Caco-2 (cell line): ENCODE results near the gene GCG. TPM values are rescaled to one million over a fixed set of nuclear protein-coding genes. Genes with fewer than 3 reads are reported as not detected.

ENCODE experiments used
- BruUV-seq: library from RNA; stranded (reverse); fragments of 400-500 nt; replicated peaks from 2 replicates; lab custom pipeline; 2021; lab: Mats Ljungman, UMichigan
- CTCF ChIA-PET: fragments of 300-600 bp; sonication (Branson Sonifier 250); formaldehyde crosslinking; loops from one replicate; lab custom pipeline; 2022; ENCODE audit warnings: antibody characterized with exemption; lab: Charles Lee
- POLR2A ChIA-PET: fragments of 300-600 bp; sonication (Branson Sonifier 250); formaldehyde crosslinking; loops from one replicate; lab custom pipeline; 2022; ENCODE audit warnings: antibody characterized with exemption; lab: Charles Lee
- DNase-seq, 2 experiments: peaks; one replicate each; pipeline versions ENCODE4 v3.0.0 to v3.0.0-alpha.2; 2020 to 2022
- H3K27me3 ChIP-seq: replicated peaks from 2 replicates; pipeline ENCODE4 v1.6.0; 2011; ENCODE audit warnings: low read length; ENCODE audit not compliant: control insufficient read depth, insufficient read depth
- H3K36me3 ChIP-seq: 2 replicates; pipeline ENCODE4 v1.5.1; 2011; ENCODE audit warnings: low read length; ENCODE audit not compliant: control insufficient read depth, insufficient read depth
- H3K4me1 ChIP-seq: fragments of 250-450 bp; sonication (Bioruptor Pico); 2 replicates; pipeline ENCODE4 v1.5.1; 2020; ENCODE audit warnings: mild to moderate bottlenecking
- H3K4me3 ChIP-seq: 2 replicates; pipeline ENCODE4 v1.5.1; 2011; ENCODE audit warnings: low read depth, mild to moderate bottlenecking, control low read depth, low read length
- H3K9me3 ChIP-seq: fragments of 250-450 bp; sonication (Bioruptor Pico); 2 replicates; pipeline ENCODE4 v1.5.1; 2020; ENCODE audit warnings: mild to moderate bottlenecking, moderate library complexity
- H3K27ac Mint-ChIP-seq: one replicate; pipeline ENCODE4 v1.8.0; 2022; ENCODE audit warnings: mixed read lengths; ENCODE audit not compliant: unreplicated experiment
- H3K27me3 Mint-ChIP-seq: one replicate; pipeline ENCODE4 v1.8.0; 2022; ENCODE audit warnings: mixed read lengths; ENCODE audit not compliant: insufficient read depth, unreplicated experiment
- H3K36me3 Mint-ChIP-seq: one replicate; pipeline ENCODE4 v1.8.0; 2022; ENCODE audit warnings: mild to moderate bottlenecking, mixed read lengths; ENCODE audit not compliant: insufficient read depth, unreplicated experiment
- H3K4me1 Mint-ChIP-seq: one replicate; pipeline ENCODE4 v1.8.0; 2022; ENCODE audit warnings: low read depth, mixed read lengths; ENCODE audit not compliant: unreplicated experiment
- H3K4me3 Mint-ChIP-seq: one replicate; pipeline ENCODE4 v1.8.0; 2022; ENCODE audit warnings: mild to moderate bottlenecking, moderate library complexity, mixed read lengths; ENCODE audit not compliant: unreplicated experiment
- H3K9me3 Mint-ChIP-seq: one replicate; pipeline ENCODE4 v1.8.0; 2022; ENCODE audit warnings: mixed read lengths; ENCODE audit not compliant: unreplicated experiment
- CTCF ChIP-seq, 2 experiments: fragments of 200-600 bp in 1 of 2; IDR thresholded peaks; 1 replicate in 1 of 2; 2 replicates in 1 of 2; pipeline versions ENCODE4 v1.5.1 to v1.8.0; 2011 to 2022; ENCODE audit warnings: antibody characterized with exemption in 1 of 2, control low read depth in 1 of 2, inconsistent platforms in 1 of 2, low read depth in 1 of 2, low read length in 1 of 2, mild to moderate bottlenecking in 1 of 2, moderate library complexity in 1 of 2; ENCODE audit not compliant: insufficient read depth in 1 of 2, severe bottlenecking in 1 of 2, unreplicated experiment in 1 of 2
- intact Hi-C: fragments of 100-400 bp; cut with micrococcal nuclease; formaldehyde crosslinking; loops from one replicate; pipeline ENCODE4 v1.10.0; 2022; ENCODE audit not compliant: unreplicated experiment
- total RNA-seq: library from RNA; stranded (reverse); gene quantifications from 2 replicates; pipeline ENCODE4 v1.2.3, GENCODE V29; 2022

GCG gene
- total RNA-seq, 1 experiment from 2014 or later, result not detected

- intact Hi-C loops, result loop anchor here (1.0 kb wide), 3 partner anchors 22 to 48 kb away; partner anchors contain the start of gene DPP4
- no peaks in the 10 kb centered on the region for H3K27me3 ChIP-seq
- TF ChIP-seq CTCF (IDR thresholded peaks at IDR 0.05; ENCODE audit: insufficient read depth in 1 of 2, low read depth in 1 of 2, low read length in 1 of 2, severe bottlenecking in 1 of 2, unreplicated experiment in 1 of 2), result no peak
- Mint-ChIP-seq H3K4me3 (peak overlapping the region; percentile 38), H3K27ac (peak overlapping the region; percentile 82), H3K36me3 (peaks cover 9% of the 10 kb centered on the region), H3K4me1 (peaks cover 37% of the 10 kb centered on the region), H3K9me3 (peaks cover 12% of the 10 kb centered on the region), H3K27me3 (no peaks in the 10 kb centered on the region)
- DNase-seq, result peak; percentile 60 to 61
- H3K4me1 ChIP-seq, result peaks cover 67% of the 10 kb centered on the region
- no TSS peak for BruUV-seq
- CTCF ChIA-PET, result interaction anchor here (0.5 kb wide), 1 partner anchor 47 kb away, joined by 3 read pairs; no protein-coding TSS in a partner anchor
- H3K9me3 ChIP-seq, result peaks cover 16% of the 10 kb centered on the region
- H3K4me3 ChIP-seq, result no peak overlapping the region
- no peaks in the 10 kb centered on the region for H3K36me3 ChIP-seq
- POLR2A ChIA-PET, result interaction anchor here (0.6 to 1.5 kb wide), 2 partner anchors 12 to 46 kb away, joined by 3 to 5 read pairs; no protein-coding TSS in a partner anchor
Observed at GRCh38 chr2:162113088-162113775, 38.8 kb downstream of the GCG start.

- POLR2A ChIA-PET, result no interaction called here
- peak in 1 of 2 experiments; percentile 36 for DNase-seq
- peak overlapping the region; percentile 82 for H3K27ac Mint-ChIP-seq
Observed at GRCh38 chr2:162111958-162112850, 39.8 kb downstream of the GCG start.

More at GRCh38 chr2:162111958-162112850, 39.8 kb downstream of the GCG start:
- Histone ChIP-seq H3K4me1 (peaks cover 76% of the 10 kb centered on the region), H3K36me3 (no peaks in the 10 kb centered on the region), H3K27me3 (no peaks in the 10 kb centered on the region), H3K4me3 (no peak overlapping the region), H3K9me3 (peaks cover 16% of the 10 kb centered on the region)
- CTCF ChIA-PET, result no interaction called here
- peak overlapping the region; percentile 38 for H3K4me3 Mint-ChIP-seq
- H3K9me3 Mint-ChIP-seq, result peaks cover 12% of the 10 kb centered on the region
- no peak for TF ChIP-seq CTCF (IDR thresholded peaks at IDR 0.05; ENCODE audit: insufficient read depth in 1 of 2, low read depth in 1 of 2, low read length in 1 of 2, severe bottlenecking in 1 of 2, unreplicated experiment in 1 of 2)
- intact Hi-C loops, result no loop called here
- peaks cover 47% of the 10 kb centered on the region for H3K4me1 Mint-ChIP-seq
- BruUV-seq, result TSS peak; percentile 88
- H3K27me3 Mint-ChIP-seq, result no peaks in the 10 kb centered on the region
- peaks cover 9% of the 10 kb centered on the region for H3K36me3 Mint-ChIP-seq
